WTC11 (cell line): ENCODE measurements around the gene QSOX2. TPM values are rescaled to one million over a fixed set of nuclear protein-coding genes. Genes with fewer than 3 reads are reported as not detected.

Source experiments
- ATAC-seq: fragments of 200-7000 bp; cut with Tn5 transposase; 2 replicates; pipeline ENCODE4 v1.10.0; 2021; ENCODE audit warnings: mild to moderate bottlenecking, moderate library complexity
- CTCF ChIA-PET: fragments of 300-600 bp; sonication (Branson Sonifier 250); formaldehyde crosslinking; loops from one replicate; lab custom pipeline; 2021; ENCODE audit warnings: antibody characterized with exemption; lab: Charles Lee
- POLR2A ChIA-PET: fragments of 350-600 bp; sonication (Branson Sonifier 250); formaldehyde crosslinking; loops from one replicate; lab custom pipeline; 2021; ENCODE audit warnings: antibody characterized with exemption; lab: Charles Lee
- DNase-seq: peaks from one replicate; pipeline ENCODE4 v3.0.0; 2021; ENCODE audit warnings: low spot score
- H3K27ac Mint-ChIP-seq: 2 replicates; pipeline ENCODE4 v1.8.0; 2021; ENCODE audit warnings: mixed read lengths
- H3K27me3 Mint-ChIP-seq: 2 replicates; pipeline ENCODE4 v1.8.0; 2021; ENCODE audit warnings: low read depth, mild to moderate bottlenecking, moderate library complexity, mixed read lengths
- H3K36me3 Mint-ChIP-seq: 2 replicates; pipeline ENCODE4 v1.8.0; 2021; ENCODE audit warnings: mixed read lengths
- H3K4me1 Mint-ChIP-seq: 2 replicates; pipeline ENCODE4 v1.8.0; 2022; ENCODE audit warnings: mixed read lengths
- H3K4me3 Mint-ChIP-seq: 2 replicates; pipeline ENCODE4 v1.8.0; 2021; ENCODE audit warnings: mild to moderate bottlenecking, moderate library complexity, mixed read lengths
- H3K9me3 Mint-ChIP-seq: 2 replicates; pipeline ENCODE4 v1.8.0; 2021; ENCODE audit warnings: mixed read lengths
- ESRRA ChIP-seq: sonication (generic); formaldehyde crosslinking; IDR thresholded peaks from 2 replicates; pipeline ENCODE4 v1.8.1; 2022; ENCODE audit warnings: mild to moderate bottlenecking, missing genetic modification reagents, borderline replicate concordance
- FOXP1 ChIP-seq: sonication (generic); formaldehyde crosslinking; IDR thresholded peaks from 2 replicates; pipeline ENCODE4 v1.8.0; 2022; ENCODE audit warnings: missing genetic modification reagents, mild to moderate bottlenecking, moderate library complexity, borderline replicate concordance
- IRF2 ChIP-seq: sonication (generic); formaldehyde crosslinking; IDR thresholded peaks from 2 replicates; pipeline ENCODE4 v1.8.0; 2022; ENCODE audit warnings: low read depth, missing genetic modification reagents, borderline replicate concordance
- PRRX2 ChIP-seq: fragments of 250-450 bp; sonication (Bioruptor Pico); IDR thresholded peaks from 2 replicates; pipeline ENCODE4 v1.8.0; 2021; ENCODE audit warnings: mild to moderate bottlenecking
- RELA ChIP-seq: sonication (generic); formaldehyde crosslinking; IDR thresholded peaks from 2 replicates; pipeline ENCODE4 v1.8.1; 2022; ENCODE audit warnings: missing genetic modification reagents, mild to moderate bottlenecking, borderline replicate concordance
- SMAD4 ChIP-seq: sonication (generic); formaldehyde crosslinking; IDR thresholded peaks from 2 replicates; pipeline ENCODE4 v1.8.0; 2022; ENCODE audit warnings: mild to moderate bottlenecking, missing genetic modification reagents
- TEAD1 ChIP-seq: sonication (generic); formaldehyde crosslinking; IDR thresholded peaks from 2 replicates; pipeline ENCODE4 v1.8.0; 2022; ENCODE audit warnings: mild to moderate bottlenecking, missing genetic modification reagents
- ZNF263 ChIP-seq: sonication (generic); formaldehyde crosslinking; IDR thresholded peaks from 2 replicates; pipeline ENCODE4 v1.8.1; 2022; ENCODE audit warnings: low read depth, mild to moderate bottlenecking, moderate library complexity, missing genetic modification reagents
- total RNA-seq: library from RNA; stranded (reverse); gene quantifications from 3 replicates; pipeline ENCODE4 v1.2.3, GENCODE V29; 2021
- TF ChIP-seq, protein P1 (sequence below): sonication (generic); formaldehyde crosslinking; IDR thresholded peaks from 2 replicates; pipeline ENCODE4 v1.8.0; 2022; ENCODE audit warnings: mild to moderate bottlenecking, missing genetic modification reagents
- TF ChIP-seq, protein P2 (sequence below): fragments of 250-450 bp; sonication (Bioruptor Pico); conservative IDR thresholded peaks from 2 replicates; pipeline ENCODE4 v1.9.0; 2021; ENCODE audit warnings: mild to moderate bottlenecking
- TF ChIP-seq, protein P3 (sequence below): fragments of 250-450 bp; sonication (Bioruptor Pico); IDR thresholded peaks from 2 replicates; pipeline ENCODE4 v1.9.0; 2021; ENCODE audit warnings: moderate library complexity, mild to moderate bottlenecking, inconsistent platforms, borderline replicate concordance
- TF ChIP-seq, protein P4 (sequence below): sonication (generic); formaldehyde crosslinking; IDR thresholded peaks from 2 replicates; pipeline ENCODE4 v1.8.1; 2022; ENCODE audit warnings: mild to moderate bottlenecking, missing genetic modification reagents, moderate library complexity, borderline replicate concordance
- TF ChIP-seq, protein P5 (sequence below): sonication (generic); formaldehyde crosslinking; IDR thresholded peaks from 2 replicates; pipeline ENCODE4 v1.8.0; 2023; ENCODE audit warnings: missing genetic modification reagents
- TF ChIP-seq, protein P6 (sequence below): sonication (generic); formaldehyde crosslinking; conservative IDR thresholded peaks from 2 replicates; pipeline ENCODE4 v1.8.1; 2023; ENCODE audit warnings: mild to moderate bottlenecking, low read depth, missing genetic modification reagents, moderate library complexity
- TF ChIP-seq, protein P7 (sequence below): sonication (generic); formaldehyde crosslinking; IDR thresholded peaks from 2 replicates; pipeline ENCODE4 v1.8.1; 2023; ENCODE audit warnings: mild to moderate bottlenecking, missing genetic modification reagents
- TF ChIP-seq, protein P8 (sequence below): fragments of 250-450 bp; sonication (Bioruptor Pico); IDR thresholded peaks from 2 replicates; pipeline ENCODE4 v1.8.0; 2021; ENCODE audit warnings: mild to moderate bottlenecking

QSOX2 gene
- total RNA-seq, 1 experiment from 2014 or later: 33.2 TPM

DNA sequence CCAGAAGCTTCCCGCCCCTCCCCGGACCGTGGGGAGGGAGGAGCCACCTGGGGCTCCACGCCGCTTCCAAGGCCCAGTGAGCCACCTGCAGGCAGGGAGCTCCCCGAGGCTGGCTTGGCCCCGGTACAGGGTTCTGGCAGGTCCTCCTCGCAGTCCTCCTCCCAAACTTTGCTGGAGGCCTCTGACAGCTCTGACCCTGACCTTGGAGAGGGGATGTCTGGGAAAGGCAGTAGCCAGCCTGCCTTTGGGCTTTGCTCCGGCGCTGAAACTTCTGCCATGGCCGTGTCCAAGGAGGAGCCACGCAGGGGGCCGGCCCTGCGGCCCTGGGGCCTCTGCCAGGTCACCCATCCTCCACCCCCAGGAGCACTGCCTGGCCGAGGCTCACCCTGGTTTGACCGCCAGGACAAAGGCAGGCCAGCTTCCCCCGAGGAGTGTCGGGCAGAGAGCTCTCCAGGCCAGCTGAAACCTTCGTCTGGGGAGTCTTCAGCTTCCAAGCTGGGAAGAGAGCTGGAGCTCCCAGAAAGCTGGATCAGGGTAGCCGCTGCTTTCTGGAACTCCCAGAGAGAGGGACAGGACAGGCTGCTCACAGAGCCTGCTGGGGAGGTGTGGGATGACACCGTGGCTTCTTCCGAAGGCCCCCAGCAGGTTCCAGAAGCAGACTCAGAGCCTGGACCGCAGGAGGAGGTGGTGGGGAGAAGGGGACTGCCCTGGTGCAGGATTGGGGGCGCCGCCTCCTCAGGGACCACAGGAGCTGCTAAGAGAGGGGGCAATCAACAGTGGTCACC, 9.0 kb upstream of the QSOX2 start:
- POLR2A ChIA-PET: no interaction called here
- DNase-seq (no peak), ATAC-seq (peak; percentile 45; the same call in 1 of the 2 replicates)
- H3K36me3 Mint-ChIP-seq: no peaks in the 10 kb centered on the region
- H3K9me3 Mint-ChIP-seq: no peaks in the 10 kb centered on the region
- H3K27me3 Mint-ChIP-seq: no peaks in the 10 kb centered on the region
- no peaks in the 10 kb centered on the region for H3K4me1 Mint-ChIP-seq
- CTCF ChIA-PET: interaction anchor here (0.8 to 3.8 kb wide), 5 partner anchors 10 to 116 kb away, joined by 3 to 18 read pairs (median 5); no protein-coding TSS in a partner anchor
- no peak overlapping the region for H3K27ac Mint-ChIP-seq
- no peak overlapping the region for H3K4me3 Mint-ChIP-seq
- TF ChIP-seq, protein P1, sequence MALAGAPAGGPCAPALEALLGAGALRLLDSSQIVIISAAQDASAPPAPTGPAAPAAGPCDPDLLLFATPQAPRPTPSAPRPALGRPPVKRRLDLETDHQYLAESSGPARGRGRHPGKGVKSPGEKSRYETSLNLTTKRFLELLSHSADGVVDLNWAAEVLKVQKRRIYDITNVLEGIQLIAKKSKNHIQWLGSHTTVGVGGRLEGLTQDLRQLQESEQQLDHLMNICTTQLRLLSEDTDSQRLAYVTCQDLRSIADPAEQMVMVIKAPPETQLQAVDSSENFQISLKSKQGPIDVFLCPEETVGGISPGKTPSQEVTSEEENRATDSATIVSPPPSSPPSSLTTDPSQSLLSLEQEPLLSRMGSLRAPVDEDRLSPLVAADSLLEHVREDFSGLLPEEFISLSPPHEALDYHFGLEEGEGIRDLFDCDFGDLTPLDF (CRISPR knock-in tag): no peak
- TF ChIP-seq FOXP1 (CRISPR knock-in tag): 0 out of 2 replicates have a peak, but pooled peaks have one; percentile 11
- TF ChIP-seq, protein P2, sequence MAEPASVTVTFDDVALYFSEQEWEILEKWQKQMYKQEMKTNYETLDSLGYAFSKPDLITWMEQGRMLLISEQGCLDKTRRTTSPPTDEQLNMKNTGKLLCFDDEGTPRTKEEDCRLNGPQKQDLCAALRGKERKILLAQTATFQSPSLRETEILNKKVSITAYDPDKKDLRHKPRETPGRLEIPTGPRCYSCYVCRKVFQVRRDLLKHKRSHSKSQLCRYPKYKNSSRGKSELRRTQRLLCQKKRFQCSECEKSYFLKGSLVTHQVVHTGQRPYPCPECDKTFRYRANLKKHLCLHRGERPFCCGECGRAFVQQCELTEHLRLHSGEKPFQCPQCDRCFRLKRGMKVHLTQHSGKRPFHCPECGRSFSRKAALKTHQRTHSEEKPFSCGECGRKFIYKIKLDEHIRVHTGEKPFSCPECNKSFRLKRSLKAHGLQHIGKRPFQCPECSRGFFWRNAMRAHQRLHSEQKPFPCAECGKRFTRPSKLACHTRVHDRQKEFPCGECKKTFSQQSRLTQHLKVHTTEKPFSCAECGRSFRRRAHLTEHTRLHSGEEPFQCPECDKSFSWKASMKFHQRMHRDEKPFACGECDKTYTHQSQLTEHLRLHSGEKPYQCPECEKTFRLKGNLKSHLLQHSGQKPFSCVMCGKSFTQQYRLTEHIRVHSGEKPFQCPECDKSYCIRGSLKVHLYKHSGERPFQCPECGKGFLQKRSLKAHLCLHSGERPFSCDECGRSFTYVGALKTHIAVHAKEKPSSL (CRISPR knock-in tag): no peak
- TF ChIP-seq, protein P3, sequence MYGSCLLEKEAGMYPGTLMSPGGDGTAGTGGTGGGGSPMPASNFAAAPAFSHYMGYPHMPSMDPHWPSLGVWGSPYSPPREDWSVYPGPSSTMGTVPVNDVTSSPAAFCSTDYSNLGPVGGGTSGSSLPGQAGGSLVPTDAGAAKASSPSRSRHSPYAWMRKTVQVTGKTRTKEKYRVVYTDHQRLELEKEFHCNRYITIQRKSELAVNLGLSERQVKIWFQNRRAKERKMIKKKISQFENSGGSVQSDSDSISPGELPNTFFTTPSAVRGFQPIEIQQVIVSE: no peak
- TF ChIP-seq IRF2 (CRISPR knock-in tag): no peak
- TF ChIP-seq, protein P4, sequence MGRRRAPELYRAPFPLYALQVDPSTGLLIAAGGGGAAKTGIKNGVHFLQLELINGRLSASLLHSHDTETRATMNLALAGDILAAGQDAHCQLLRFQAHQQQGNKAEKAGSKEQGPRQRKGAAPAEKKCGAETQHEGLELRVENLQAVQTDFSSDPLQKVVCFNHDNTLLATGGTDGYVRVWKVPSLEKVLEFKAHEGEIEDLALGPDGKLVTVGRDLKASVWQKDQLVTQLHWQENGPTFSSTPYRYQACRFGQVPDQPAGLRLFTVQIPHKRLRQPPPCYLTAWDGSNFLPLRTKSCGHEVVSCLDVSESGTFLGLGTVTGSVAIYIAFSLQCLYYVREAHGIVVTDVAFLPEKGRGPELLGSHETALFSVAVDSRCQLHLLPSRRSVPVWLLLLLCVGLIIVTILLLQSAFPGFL: no peak
- TF ChIP-seq RELA (CRISPR knock-in tag): no peak
- no peak for TF ChIP-seq TEAD1
- no peak for TF ChIP-seq ESRRA
- no peak for TF ChIP-seq PRRX2 (CRISPR knock-in tag)
- TF ChIP-seq, protein P5, sequence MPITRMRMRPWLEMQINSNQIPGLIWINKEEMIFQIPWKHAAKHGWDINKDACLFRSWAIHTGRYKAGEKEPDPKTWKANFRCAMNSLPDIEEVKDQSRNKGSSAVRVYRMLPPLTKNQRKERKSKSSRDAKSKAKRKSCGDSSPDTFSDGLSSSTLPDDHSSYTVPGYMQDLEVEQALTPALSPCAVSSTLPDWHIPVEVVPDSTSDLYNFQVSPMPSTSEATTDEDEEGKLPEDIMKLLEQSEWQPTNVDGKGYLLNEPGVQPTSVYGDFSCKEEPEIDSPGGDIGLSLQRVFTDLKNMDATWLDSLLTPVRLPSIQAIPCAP (CRISPR knock-in tag): no peak
- TF ChIP-seq, protein P6, sequence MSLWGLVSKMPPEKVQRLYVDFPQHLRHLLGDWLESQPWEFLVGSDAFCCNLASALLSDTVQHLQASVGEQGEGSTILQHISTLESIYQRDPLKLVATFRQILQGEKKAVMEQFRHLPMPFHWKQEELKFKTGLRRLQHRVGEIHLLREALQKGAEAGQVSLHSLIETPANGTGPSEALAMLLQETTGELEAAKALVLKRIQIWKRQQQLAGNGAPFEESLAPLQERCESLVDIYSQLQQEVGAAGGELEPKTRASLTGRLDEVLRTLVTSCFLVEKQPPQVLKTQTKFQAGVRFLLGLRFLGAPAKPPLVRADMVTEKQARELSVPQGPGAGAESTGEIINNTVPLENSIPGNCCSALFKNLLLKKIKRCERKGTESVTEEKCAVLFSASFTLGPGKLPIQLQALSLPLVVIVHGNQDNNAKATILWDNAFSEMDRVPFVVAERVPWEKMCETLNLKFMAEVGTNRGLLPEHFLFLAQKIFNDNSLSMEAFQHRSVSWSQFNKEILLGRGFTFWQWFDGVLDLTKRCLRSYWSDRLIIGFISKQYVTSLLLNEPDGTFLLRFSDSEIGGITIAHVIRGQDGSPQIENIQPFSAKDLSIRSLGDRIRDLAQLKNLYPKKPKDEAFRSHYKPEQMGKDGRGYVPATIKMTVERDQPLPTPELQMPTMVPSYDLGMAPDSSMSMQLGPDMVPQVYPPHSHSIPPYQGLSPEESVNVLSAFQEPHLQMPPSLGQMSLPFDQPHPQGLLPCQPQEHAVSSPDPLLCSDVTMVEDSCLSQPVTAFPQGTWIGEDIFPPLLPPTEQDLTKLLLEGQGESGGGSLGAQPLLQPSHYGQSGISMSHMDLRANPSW (CRISPR knock-in tag): no peak
- TF ChIP-seq SMAD4 (CRISPR knock-in tag): no peak
- TF ChIP-seq, protein P7, sequence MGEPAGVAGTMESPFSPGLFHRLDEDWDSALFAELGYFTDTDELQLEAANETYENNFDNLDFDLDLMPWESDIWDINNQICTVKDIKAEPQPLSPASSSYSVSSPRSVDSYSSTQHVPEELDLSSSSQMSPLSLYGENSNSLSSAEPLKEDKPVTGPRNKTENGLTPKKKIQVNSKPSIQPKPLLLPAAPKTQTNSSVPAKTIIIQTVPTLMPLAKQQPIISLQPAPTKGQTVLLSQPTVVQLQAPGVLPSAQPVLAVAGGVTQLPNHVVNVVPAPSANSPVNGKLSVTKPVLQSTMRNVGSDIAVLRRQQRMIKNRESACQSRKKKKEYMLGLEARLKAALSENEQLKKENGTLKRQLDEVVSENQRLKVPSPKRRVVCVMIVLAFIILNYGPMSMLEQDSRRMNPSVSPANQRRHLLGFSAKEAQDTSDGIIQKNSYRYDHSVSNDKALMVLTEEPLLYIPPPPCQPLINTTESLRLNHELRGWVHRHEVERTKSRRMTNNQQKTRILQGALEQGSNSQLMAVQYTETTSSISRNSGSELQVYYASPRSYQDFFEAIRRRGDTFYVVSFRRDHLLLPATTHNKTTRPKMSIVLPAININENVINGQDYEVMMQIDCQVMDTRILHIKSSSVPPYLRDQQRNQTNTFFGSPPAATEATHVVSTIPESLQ: no peak
- TF ChIP-seq, protein P8, sequence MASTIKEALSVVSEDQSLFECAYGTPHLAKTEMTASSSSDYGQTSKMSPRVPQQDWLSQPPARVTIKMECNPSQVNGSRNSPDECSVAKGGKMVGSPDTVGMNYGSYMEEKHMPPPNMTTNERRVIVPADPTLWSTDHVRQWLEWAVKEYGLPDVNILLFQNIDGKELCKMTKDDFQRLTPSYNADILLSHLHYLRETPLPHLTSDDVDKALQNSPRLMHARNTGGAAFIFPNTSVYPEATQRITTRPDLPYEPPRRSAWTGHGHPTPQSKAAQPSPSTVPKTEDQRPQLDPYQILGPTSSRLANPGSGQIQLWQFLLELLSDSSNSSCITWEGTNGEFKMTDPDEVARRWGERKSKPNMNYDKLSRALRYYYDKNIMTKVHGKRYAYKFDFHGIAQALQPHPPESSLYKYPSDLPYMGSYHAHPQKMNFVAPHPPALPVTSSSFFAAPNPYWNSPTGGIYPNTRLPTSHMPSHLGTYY (CRISPR knock-in tag): no peak
- peak; percentile 59 for TF ChIP-seq ZNF263 (CRISPR knock-in tag)
- TF ChIP-seq, all 79 proteins: peak for 2
